ENCODE results near the gene HSD17B3.
"Not testable (repeated sequence)": the region's sequence is repeated elsewhere in the genome, so short reads cannot be mapped to it uniquely, and the experiment has no call there.

Gene HSD17B3

DNA sequence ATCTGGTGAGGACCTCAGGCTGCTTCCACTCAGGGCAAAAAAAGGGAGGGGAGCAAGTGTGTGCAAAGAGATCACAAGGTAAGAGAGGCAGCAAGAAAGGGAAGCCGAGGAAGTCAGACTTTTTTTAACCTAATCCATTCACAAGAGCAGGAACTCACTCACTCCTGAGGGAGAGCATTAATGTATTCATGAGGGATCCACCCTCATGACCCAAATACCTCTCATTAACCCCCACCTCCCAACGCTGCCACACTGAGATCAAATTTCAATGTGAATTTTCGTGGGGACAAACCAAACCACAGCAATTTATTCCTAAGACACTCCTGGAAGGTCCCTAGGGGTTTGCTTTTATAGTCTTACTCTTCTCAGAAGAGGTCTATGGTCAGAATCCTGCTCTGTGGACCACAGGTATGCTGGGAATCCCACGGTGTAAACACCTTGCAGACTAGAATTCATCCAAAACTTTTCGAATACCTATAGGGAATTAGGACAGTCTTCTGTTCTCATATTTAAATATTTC is 108.7 kb downstream of the HSD17B3 start:
- DNase-seq (ENCODE audit: low spot score): no peak

DNA sequence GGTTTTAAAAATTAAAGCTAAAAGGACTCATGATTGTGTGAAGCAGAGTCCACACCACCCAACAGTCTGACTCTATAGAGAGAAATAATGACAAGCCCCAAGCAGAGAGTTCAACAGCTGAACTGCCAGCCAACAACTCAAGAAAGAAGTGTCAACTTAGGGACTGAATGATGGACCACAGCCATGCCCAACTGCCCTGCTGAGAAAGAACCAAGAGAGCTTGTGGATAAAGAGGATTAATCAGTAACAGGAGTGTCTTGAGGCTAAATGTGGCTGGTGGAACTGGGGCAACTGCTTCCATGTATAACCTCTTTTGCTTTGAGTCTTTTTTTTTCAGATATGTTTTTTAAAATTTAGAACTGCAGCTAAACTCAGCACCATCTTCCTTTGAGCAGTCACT is 109.3 kb downstream of the HSD17B3 start:
- no peak for DNase-seq (ENCODE audit: low spot score)

DNA sequence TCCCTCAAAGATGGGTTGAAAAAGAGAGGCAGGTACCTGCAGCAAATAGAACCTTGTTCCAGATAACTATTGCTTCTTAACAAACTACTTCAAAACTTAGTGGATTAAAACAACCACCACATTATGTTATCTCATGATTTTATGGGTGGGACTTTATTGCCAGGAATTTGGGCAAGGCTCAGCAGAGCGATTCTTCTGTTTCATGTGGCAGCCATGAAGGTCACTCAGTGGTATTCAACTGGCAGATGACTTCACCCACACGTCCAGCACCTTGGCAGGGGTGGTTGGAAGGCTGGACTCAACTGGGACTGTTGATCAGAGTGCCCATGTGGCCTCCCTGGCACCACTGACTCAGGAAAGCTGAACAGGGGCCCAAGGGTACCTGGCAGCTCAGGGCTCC is 112.0 kb downstream of the HSD17B3 start:
- no peak for DNase-seq (ENCODE audit: low spot score)

DNA sequence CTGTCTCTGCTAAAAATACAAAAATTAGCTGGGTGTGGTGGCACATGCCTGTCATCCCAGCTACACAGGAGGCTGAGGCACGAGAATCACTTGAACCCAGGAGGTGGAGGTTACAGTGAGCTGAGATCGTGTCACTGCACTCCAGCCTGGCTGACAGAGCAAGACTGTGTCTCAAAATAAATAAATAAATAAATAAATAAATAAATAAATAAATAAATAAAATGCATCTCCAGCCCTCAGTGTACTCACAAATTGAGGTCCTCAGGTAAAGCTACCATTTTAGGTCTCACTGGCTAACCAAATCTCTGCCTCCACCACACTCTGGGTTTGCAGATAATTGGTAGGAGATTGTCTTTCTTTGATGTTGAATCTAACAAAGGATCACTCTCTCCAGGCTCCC is 112.4 kb downstream of the HSD17B3 start:
- not testable (repeated sequence) for DNase-seq (ENCODE audit: low spot score)

DNA sequence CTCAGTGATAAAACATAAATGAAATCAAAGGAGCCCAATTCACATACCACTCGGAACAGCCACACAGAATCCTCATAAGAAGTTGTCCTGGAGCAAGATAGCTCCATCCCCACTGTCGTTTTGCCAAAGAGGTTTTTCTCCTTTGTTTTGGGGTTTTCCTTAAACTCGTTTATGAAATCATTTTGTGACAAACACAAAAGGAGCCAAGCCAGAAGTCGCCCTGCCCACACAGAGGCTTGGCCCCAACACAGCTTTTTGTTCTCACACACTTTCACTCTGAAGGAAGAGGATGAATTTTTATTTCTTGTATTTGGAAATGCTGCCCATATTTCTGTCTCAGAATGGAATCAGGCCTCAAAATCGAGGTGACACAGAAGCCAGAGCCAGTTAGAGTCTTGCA is 113.4 kb downstream of the HSD17B3 start:
- no peak for DNase-seq (ENCODE audit: low spot score)

DNA sequence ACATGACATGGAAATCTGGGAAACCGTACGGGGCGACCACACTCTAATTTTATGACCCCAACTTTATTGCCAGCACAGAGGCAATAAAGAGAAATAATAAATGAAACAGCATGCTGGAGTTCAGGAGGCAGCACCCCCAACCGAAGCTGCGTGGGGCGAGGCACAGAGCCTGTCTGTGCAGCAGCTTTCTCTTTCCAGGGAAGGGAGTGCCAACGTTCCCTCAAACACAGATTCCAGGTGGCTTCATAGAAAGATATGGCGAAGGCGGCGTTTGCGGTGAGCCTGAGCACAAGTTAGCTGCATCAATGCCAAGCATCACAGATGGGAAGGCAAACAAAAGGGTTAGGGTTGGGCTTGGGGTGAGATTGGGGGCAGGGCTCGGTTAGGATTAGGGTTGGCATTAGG is 114.8 kb downstream of the HSD17B3 start:
- no peak for DNase-seq (ENCODE audit: low spot score)

DNA sequence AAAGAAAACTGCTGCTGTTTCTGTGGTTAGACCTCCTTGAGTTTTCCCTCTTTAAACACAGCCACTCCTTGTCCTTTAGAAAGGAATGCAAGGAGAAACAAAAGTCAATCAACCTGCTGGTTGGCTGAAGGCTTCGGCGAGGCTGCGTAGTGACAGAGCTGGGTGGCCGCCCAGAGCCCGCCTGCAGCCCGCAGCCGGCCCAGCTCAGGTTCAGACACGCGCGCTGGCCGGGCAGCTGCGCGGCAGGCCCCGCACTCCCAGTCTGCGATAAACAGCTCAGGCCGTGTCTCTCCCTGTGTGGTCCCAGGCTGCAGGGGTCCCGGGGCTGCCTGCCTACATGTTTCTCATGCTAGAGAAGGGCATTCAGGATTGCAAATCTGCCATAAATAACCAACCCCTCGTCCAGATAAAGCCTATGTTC is 115.4 kb downstream of the HSD17B3 start:
- no peak for DNase-seq (ENCODE audit: low spot score)

DNA sequence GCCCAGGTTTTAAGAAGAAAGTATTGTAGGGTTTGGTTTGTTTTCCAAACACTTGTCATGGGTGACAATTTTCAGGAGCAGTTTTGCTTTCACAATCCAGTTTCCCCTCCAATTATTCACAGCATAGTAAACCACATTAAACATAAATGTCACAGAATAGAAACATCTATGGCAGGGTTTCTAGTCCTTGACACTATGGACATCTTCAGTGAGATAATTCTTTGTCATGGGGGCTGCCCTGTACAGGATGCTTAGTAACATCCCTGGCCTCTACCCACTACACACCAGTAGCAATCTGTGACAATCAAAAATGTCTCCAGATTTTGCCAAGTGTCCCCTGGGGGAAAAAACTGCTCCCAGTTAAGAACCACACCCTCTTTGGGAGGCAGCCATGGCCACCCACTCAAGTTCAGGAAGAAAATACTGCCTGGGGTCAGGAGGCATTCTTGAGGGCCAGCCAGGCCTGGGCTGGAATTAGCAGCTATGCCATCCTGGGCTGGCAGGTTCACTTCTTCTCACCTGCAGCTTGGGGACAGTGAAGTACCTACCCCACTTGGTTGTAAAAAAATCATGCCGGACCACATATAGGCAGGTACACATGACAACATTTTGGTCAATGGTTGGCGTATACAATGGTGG is 116.3 kb downstream of the HSD17B3 start:
- no peak for DNase-seq (ENCODE audit: low spot score)

Data from kidney capillary endothelial cell (primary cell).